H9 (cell line): Measurements from ENCODE around the gene PDE4DIP. TPM values are rescaled to one million over a fixed set of nuclear protein-coding genes. Genes with fewer than 3 reads are reported as not detected.
"Not testable (repeated sequence)": the region's sequence is repeated elsewhere in the genome, so short reads cannot be mapped to it uniquely, and the experiment has no call there.

Experiments
- DNase-seq: peaks from one replicate; pipeline ENCODE4 v3.0.0-alpha.2; 2017
- H2AFZ ChIP-seq: one replicate; pipeline ENCODE4 v1.6.1; 2013; ENCODE audit warnings: mild to moderate bottlenecking, low read length, control low read depth, moderate library complexity
- H2AK5ac ChIP-seq: 2 replicates; pipeline ENCODE4 v1.6.1; 2013; ENCODE audit warnings: low read length, control low read depth, mixed read lengths; ENCODE audit not compliant: insufficient read length
- H2BK120ac ChIP-seq: one replicate; pipeline ENCODE4 v1.6.1; 2013; ENCODE audit warnings: low read depth, mild to moderate bottlenecking, low read length, control low read depth, inconsistent platforms; ENCODE audit not compliant: poor library complexity, severe bottlenecking
- H2BK12ac ChIP-seq: 2 replicates; pipeline ENCODE4 v1.6.1; 2013; ENCODE audit warnings: low read length, control low read depth, mixed read lengths, low read depth; ENCODE audit not compliant: insufficient read length
- H2BK15ac ChIP-seq: 2 replicates; pipeline ENCODE4 v1.6.1; 2013; ENCODE audit warnings: low read depth, low read length, control low read depth
- H2BK20ac ChIP-seq: one replicate; pipeline ENCODE4 v1.6.1; 2013; ENCODE audit warnings: low read depth, mild to moderate bottlenecking, low read length, control low read depth, inconsistent platforms; ENCODE audit not compliant: poor library complexity, severe bottlenecking
- H2BK5ac ChIP-seq: 2 replicates; pipeline ENCODE4 v1.6.1; 2013; ENCODE audit warnings: low read length, control low read depth, mixed read lengths; ENCODE audit not compliant: insufficient read length
- H3K14ac ChIP-seq: 2 replicates; pipeline ENCODE4 v1.6.1; 2013; ENCODE audit warnings: low read length, control low read depth; ENCODE audit not compliant: insufficient read depth
- H3K18ac ChIP-seq: 2 replicates; pipeline ENCODE4 v1.6.1; 2013; ENCODE audit warnings: low read depth, mild to moderate bottlenecking, mixed read lengths, low read length, control low read depth; ENCODE audit not compliant: insufficient read length
- H3K23ac ChIP-seq: 2 replicates; pipeline ENCODE4 v1.6.1; 2013; ENCODE audit warnings: low read length, control low read depth, mixed read lengths, low read depth; ENCODE audit not compliant: insufficient read length
- H3K23me2 ChIP-seq: 2 replicates; pipeline ENCODE4 v1.6.1; 2013; ENCODE audit warnings: low read depth, mild to moderate bottlenecking, mixed read lengths, low read length, control low read depth; ENCODE audit not compliant: insufficient read length, poor library complexity, severe bottlenecking
- H3K27ac ChIP-seq: 2 replicates; pipeline ENCODE4 v1.5.1; 2013; ENCODE audit warnings: low read length, control low read depth, mixed read lengths, low read depth; ENCODE audit not compliant: insufficient read length
- H3K27me3 ChIP-seq: 2 replicates; pipeline ENCODE4 v1.6.1; 2013; ENCODE audit warnings: low read length, control low read depth, inconsistent platforms; ENCODE audit not compliant: insufficient read depth
- H3K4ac ChIP-seq: 2 replicates; pipeline ENCODE4 v1.6.1; 2013; ENCODE audit warnings: low read depth, mild to moderate bottlenecking, control low read depth, inconsistent platforms, low read length, moderate library complexity
- H3K4me1 ChIP-seq: 2 replicates; pipeline ENCODE4 v1.6.1; 2013; ENCODE audit warnings: low read length, control low read depth, inconsistent platforms; ENCODE audit not compliant: insufficient read depth
- H3K4me2 ChIP-seq: 2 replicates; pipeline ENCODE4 v1.6.1; 2013; ENCODE audit warnings: low read length, control low read depth, mixed read lengths; ENCODE audit not compliant: insufficient read length, insufficient read depth
- H3K56ac ChIP-seq: 2 replicates; pipeline ENCODE4 v1.6.1; 2013; ENCODE audit warnings: low read depth, mild to moderate bottlenecking, mixed read lengths, low read length, control low read depth; ENCODE audit not compliant: insufficient read length
- H3K79me1 ChIP-seq: 2 replicates; pipeline ENCODE4 v1.6.1; 2013; ENCODE audit warnings: low read depth, mild to moderate bottlenecking, moderate library complexity, low read length, control low read depth, inconsistent platforms; ENCODE audit not compliant: insufficient read depth, poor library complexity, severe bottlenecking
- H3K79me2 ChIP-seq: 2 replicates; pipeline ENCODE4 v1.6.1; 2013; ENCODE audit warnings: low read length, control low read depth, inconsistent platforms; ENCODE audit not compliant: insufficient read depth
- H3K9ac ChIP-seq: 2 replicates; pipeline ENCODE4 v1.6.1; 2013; ENCODE audit warnings: low read length, control low read depth, mixed read lengths; ENCODE audit not compliant: insufficient read length; ENCODE audit errors: extremely low read depth
- H3K9me3 ChIP-seq: one replicate; pipeline ENCODE4 v1.6.1; 2013; ENCODE audit warnings: low read depth, low read length, inconsistent platforms; ENCODE audit not compliant: control insufficient read depth
- H3T11ph ChIP-seq: one replicate; pipeline ENCODE4 v1.6.1; 2013; ENCODE audit warnings: mild to moderate bottlenecking, low read length, control low read depth, inconsistent platforms
- H4K20me1 ChIP-seq: one replicate; pipeline ENCODE4 v1.6.1; 2013; ENCODE audit not compliant: control insufficient read depth, insufficient read length, insufficient read depth
- H4K5ac ChIP-seq: 2 replicates; pipeline ENCODE4 v1.6.1; 2013; ENCODE audit warnings: low read depth, mild to moderate bottlenecking, mixed read lengths, low read length, control low read depth; ENCODE audit not compliant: insufficient read length
- H4K8ac ChIP-seq: replicated peaks from 2 replicates; pipeline ENCODE4 v1.6.1; 2013; ENCODE audit warnings: low read length, control low read depth, mixed read lengths, low read depth; ENCODE audit not compliant: insufficient read length
- H4K91ac ChIP-seq: 2 replicates; pipeline ENCODE4 v1.6.1; 2013; ENCODE audit warnings: low read depth, mild to moderate bottlenecking, moderate library complexity, mixed read lengths, low read length, control low read depth; ENCODE audit not compliant: insufficient read length
- H3K27ac Mint-ChIP-seq, 3 experiments: 2 replicates in 2 of 3; 3 replicates in 1 of 3; pipeline ENCODE4 v1.8.0; 2020 to 2021; ENCODE audit warnings: mixed read lengths in 3 of 3, mild to moderate bottlenecking in 1 of 3, moderate library complexity in 1 of 3
- H3K27me3 Mint-ChIP-seq: 2 replicates; pipeline ENCODE4 v1.8.0; 2021; ENCODE audit warnings: low read depth, mild to moderate bottlenecking, moderate library complexity, mixed read lengths
- H3K36me3 Mint-ChIP-seq, 3 experiments: 2 replicates in 2 of 3; 3 replicates in 1 of 3; pipeline ENCODE4 v1.8.0; 2020 to 2021; ENCODE audit warnings: low read depth in 3 of 3, mixed read lengths in 3 of 3; ENCODE audit not compliant: insufficient read depth in 1 of 3
- H3K4me1 Mint-ChIP-seq, 2 experiments: 2 replicates each; pipeline ENCODE4 v1.8.0; 2020; ENCODE audit warnings: mixed read lengths in 2 of 2
- H3K4me3 Mint-ChIP-seq, 2 experiments: 2 replicates in 1 of 2; 3 replicates in 1 of 2; pipeline ENCODE4 v1.8.0; 2020 to 2021; ENCODE audit warnings: mild to moderate bottlenecking in 2 of 2, mixed read lengths in 2 of 2, moderate library complexity in 1 of 2
- H3K9me3 Mint-ChIP-seq, 2 experiments: 2 replicates in 1 of 2; 3 replicates in 1 of 2; pipeline ENCODE4 v1.8.0; 2020; ENCODE audit warnings: mild to moderate bottlenecking in 2 of 2, mixed read lengths in 2 of 2, moderate library complexity in 1 of 2
- WGBS: extraction: QIAGEN DNeasy Blood & Tissue Kit; methylation state at CpG from one replicate; pipeline ENCODE4 v1.1.7; 2013; ENCODE audit warnings: missing lambda C conversion rate, low lambda C conversion rate, mixed read lengths; ENCODE audit not compliant: insufficient read length; ENCODE audit errors: extremely low coverage; 5-methylcytosine and 5-hydroxymethylcytosine counted together
- total RNA-seq: library from RNA; stranded (reverse); gene quantifications from 2 replicates; pipeline ENCODE4 v1.2.1, GENCODE V29; 2021

Gene PDE4DIP
- total RNA-seq, 1 experiment from 2014 or later, result 15.7 TPM

DNA sequence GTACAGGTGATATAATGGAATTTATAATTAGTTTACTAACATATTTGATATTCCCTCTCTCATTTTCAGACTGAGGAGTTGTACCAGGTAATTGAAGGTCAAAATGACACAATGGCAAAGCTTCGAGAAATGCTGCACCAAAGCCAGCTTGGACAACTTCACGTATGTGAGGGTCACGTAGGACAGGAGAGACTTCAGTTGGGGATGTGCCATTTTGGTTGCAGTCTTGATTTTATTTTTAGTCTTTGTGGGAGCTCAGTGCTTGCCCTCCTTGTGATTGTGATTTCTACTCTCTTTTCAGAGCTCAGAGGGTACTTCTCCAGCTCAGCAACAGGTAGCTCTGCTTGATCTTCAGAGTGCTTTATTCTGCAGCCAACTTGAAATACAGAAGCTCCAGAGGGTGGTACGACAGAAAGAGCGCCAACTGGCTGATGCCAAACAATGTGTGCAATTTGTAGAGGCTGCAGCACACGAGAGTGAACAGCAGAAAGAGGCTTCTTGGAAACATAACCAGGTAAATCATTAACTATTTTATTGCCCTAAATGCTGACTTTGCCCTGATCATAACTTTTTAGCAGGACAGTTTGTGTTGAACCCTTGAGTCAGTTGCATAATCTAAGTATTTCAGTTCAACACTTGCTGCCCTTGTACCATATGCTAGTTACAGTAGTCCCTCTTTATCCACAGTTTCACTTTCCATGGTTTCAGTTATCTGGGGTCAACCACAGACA is 118.1 kb downstream of the PDE4DIP start:
- H3K23me2 ChIP-seq, H3K9me3 Mint-ChIP-seq, H3K4ac ChIP-seq, H3K23ac ChIP-seq, H2BK120ac ChIP-seq, H3K56ac ChIP-seq, H3K4me2 ChIP-seq, H4K20me1 ChIP-seq, H2BK12ac ChIP-seq, DNase-seq, H3K27ac ChIP-seq, H2BK5ac ChIP-seq, H3K9me3 ChIP-seq, H3T11ph ChIP-seq, H3K27me3 Mint-ChIP-seq, H2AFZ ChIP-seq, H2BK15ac ChIP-seq, H2BK20ac ChIP-seq, H3K18ac ChIP-seq, H3K4me3 Mint-ChIP-seq, H3K14ac ChIP-seq, H4K5ac ChIP-seq, H4K8ac ChIP-seq, H3K4me1 ChIP-seq, H3K36me3 Mint-ChIP-seq, H2AK5ac ChIP-seq, H3K27me3 ChIP-seq, H3K9ac ChIP-seq, H3K79me2 ChIP-seq, H3K79me1 ChIP-seq, H3K27ac Mint-ChIP-seq, H3K4me1 Mint-ChIP-seq, H4K91ac ChIP-seq: not testable (repeated sequence)
- WGBS, result no CpG with 5 or more reads among the region's 6 CpGs
